GM19023 (cell line): ENCODE results near the gene DPPA2.

Experiments
- ATAC-seq: cut with Tn5 transposase; IDR thresholded peaks from one replicate; pipeline ENCODE4 v1.9.1; 2021; ENCODE audit warnings: mild to moderate bottlenecking, moderate library complexity; ENCODE audit not compliant: unreplicated experiment

DPPA2 gene

GRCh38 chr3:109325657-109326056, 9.3 kb upstream of the DPPA2 start:
- ATAC-seq, result no peak

- no peak for ATAC-seq
Measured at GRCh38 chr3:109325109-109325508, 8.8 kb upstream of the DPPA2 start.

- no peak for ATAC-seq
Measured at GRCh38 chr3:109313061-109313460, 3.3 kb downstream of the DPPA2 start.

GRCh38 chr3:109297496-109297895, 18.8 kb downstream of the DPPA2 start:
- no peak for ATAC-seq

- ATAC-seq, result no peak
Measured at GRCh38 chr3:109284071-109284470, 32.2 kb downstream of the DPPA2 start.

GRCh38 chr3:109278546-109278945, 37.8 kb downstream of the DPPA2 start:
- ATAC-seq, result no peak

- no peak for ATAC-seq
Measured at GRCh38 chr3:109278141-109278540, 38.2 kb downstream of the DPPA2 start.

GRCh38 chr3:109275702-109276293, 40.5 kb downstream of the DPPA2 start:
- ATAC-seq, result no peak

GRCh38 chr3:109270779-109271178, 45.5 kb downstream of the DPPA2 start:
- ATAC-seq, result no peak

GRCh38 chr3:109269577-109270275, 46.6 kb downstream of the DPPA2 start:
- no peak for ATAC-seq

- no peak for ATAC-seq
Measured at GRCh38 chr3:109268181-109268580, 48.1 kb downstream of the DPPA2 start.

- ATAC-seq, result no peak
Measured at GRCh38 chr3:109265295-109265694, 51.0 kb downstream of the DPPA2 start.

- no peak for ATAC-seq
Measured at GRCh38 chr3:109257269-109257668, 59.0 kb downstream of the DPPA2 start.

- ATAC-seq, result no peak
Measured at GRCh38 chr3:109254770-109255169, 61.5 kb downstream of the DPPA2 start.

GRCh38 chr3:109252641-109253040, 63.7 kb downstream of the DPPA2 start:
- no peak for ATAC-seq
